ENCODE measurements around the gene AUTS2.

Gene AUTS2

DNA sequence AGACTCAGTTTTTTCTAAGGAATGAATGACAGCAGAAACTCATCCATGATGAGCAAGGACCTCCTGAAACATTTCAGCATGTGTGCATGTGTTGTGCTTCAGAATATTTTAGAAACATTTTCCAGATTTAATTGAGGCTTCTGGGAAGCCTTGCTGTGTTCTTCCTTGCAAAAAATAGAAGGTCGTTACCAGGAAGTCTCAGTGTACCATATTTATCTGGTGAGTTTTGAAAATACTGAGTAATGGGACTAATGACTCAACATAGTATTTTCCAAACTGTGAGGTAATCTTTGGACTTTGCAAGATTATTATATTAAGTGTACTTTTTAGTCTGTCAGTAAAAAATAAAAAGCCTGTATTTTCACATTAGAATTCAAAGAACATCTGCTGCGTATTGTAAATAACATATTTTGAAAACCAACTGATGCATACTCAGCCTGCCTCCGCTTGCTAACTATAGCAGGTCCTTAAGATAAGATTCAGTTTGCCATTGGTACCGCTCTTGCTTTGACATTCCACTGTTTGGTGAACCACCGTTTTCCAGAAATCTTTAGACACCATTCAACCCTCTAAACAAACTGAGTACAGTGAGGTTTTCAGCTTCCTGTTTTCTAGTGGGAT, 794.1 kb downstream of the AUTS2 start:
- DNase-seq (ENCODE audit: low read depth) = peak; percentile 70
- TF ChIP-seq, protein P1, sequence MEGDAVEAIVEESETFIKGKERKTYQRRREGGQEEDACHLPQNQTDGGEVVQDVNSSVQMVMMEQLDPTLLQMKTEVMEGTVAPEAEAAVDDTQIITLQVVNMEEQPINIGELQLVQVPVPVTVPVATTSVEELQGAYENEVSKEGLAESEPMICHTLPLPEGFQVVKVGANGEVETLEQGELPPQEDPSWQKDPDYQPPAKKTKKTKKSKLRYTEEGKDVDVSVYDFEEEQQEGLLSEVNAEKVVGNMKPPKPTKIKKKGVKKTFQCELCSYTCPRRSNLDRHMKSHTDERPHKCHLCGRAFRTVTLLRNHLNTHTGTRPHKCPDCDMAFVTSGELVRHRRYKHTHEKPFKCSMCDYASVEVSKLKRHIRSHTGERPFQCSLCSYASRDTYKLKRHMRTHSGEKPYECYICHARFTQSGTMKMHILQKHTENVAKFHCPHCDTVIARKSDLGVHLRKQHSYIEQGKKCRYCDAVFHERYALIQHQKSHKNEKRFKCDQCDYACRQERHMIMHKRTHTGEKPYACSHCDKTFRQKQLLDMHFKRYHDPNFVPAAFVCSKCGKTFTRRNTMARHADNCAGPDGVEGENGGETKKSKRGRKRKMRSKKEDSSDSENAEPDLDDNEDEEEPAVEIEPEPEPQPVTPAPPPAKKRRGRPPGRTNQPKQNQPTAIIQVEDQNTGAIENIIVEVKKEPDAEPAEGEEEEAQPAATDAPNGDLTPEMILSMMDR (conservative IDR thresholded peaks at IDR 0.05; ENCODE audit: low read length) = no peak
- no peak overlapping the region for H3K4me3 ChIP-seq (ENCODE audit: low read length)

DNA sequence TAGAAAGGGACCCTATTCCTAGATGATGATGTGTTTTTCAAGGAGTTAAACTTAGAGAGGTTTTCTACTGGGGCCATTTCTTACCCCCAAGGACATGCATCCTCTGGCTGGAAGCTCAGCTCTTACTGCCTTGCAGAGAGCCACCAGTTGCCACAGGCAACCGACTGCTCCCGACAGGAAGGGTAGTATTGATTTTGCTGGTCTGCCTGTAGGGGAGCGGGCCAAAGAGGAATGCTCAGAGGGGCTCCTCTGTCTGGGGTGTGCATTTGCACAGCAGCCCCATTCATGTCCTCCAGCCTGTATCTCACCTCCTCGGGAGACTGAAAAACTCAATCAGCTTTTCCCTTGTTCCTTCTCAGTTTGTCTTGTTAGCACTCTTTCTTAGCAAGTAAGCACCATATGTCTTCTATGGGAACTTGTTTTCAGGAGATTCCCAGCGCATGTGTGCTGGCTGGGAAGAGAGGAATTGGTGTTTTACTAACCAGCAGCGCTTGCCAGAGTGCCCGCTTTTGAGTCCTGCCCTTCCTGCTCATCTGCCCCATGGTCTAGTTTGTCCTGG, 794.7 kb downstream of the AUTS2 start:
- TF ChIP-seq, protein P1 (conservative IDR thresholded peaks at IDR 0.05; ENCODE audit: low read length) = no peak
- no peak for DNase-seq (ENCODE audit: low read depth)
- H3K4me3 ChIP-seq (ENCODE audit: low read length) = no peak overlapping the region

DNA sequence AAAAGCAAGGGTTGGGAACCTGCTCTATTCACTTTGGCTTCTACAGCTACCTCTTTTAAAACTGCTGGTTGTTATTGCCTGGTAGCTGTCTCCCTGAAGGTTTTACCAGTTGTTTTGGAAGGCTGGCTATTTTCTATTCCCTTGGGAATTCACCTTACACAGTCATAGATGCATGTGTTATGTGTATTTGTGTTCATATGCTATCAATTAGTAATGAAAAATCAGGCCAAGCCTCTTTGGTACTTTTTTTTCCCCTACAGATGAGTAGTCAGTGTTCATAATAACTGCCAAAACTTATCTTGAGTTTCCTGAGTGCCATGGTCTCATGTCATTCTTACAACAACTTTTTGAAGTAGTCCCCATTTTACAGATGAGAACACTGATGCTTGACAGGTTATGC, 795.7 kb downstream of the AUTS2 start:
- no peak overlapping the region for H3K4me3 ChIP-seq (ENCODE audit: low read length)
- TF ChIP-seq, protein P1 (conservative IDR thresholded peaks at IDR 0.05; ENCODE audit: low read length) = no peak
- peak; percentile 70 for DNase-seq (ENCODE audit: low read depth)

DNA sequence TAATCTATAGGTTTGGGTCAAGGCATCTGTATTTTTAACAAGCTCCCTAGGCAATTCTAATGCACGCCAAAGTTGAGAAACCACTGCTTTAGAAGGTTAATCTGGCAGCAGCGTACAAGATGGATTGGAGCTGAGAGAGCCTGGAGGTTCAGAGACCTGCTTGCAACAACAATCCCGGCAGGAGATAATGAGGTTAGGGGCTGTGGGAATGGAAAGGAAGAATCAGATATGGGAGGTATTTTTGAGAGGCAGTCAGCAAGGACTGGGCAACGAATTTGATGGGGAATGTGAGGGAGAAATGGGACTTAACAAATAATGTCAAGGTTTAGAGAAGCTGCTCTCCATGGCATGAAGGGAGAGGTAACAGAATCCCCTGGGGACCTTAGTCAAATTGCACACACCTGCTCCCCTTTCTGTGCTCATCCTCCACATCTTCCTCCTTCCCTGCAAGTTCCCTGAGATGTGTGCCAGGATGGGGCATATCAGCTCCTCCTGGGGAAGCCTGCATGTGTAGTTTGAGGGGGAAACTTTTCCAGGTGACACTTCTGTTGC, 802.6 kb downstream of the AUTS2 start:
- no peak overlapping the region for H3K4me3 ChIP-seq (ENCODE audit: low read length)
- no peak for DNase-seq (ENCODE audit: low read depth)
- TF ChIP-seq, protein P1 (conservative IDR thresholded peaks at IDR 0.05; ENCODE audit: low read length) = no peak

DNA sequence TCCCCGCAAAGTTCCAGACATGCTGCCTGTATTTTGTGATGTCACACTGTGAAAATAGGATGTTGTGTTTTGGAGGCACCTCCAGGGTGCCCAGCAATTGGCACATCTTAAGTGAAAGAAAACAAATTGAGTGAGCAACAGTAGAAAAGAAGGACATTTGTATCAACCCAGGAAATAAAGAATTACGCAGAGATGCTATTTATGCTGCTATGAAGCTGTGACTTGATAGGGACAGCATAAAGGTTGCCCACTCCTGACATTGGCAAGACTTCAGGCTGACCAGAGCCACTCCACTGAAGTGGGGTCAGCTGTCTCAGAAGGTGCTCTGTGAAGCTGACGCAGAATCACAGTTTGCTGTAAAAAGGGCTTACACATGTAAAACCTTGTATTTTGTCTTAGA, 803.8 kb downstream of the AUTS2 start:
- no peak overlapping the region for H3K4me3 ChIP-seq (ENCODE audit: low read length)
- TF ChIP-seq, protein P1 (conservative IDR thresholded peaks at IDR 0.05; ENCODE audit: low read length) = no peak
- DNase-seq (ENCODE audit: low read depth) = no peak

DNA sequence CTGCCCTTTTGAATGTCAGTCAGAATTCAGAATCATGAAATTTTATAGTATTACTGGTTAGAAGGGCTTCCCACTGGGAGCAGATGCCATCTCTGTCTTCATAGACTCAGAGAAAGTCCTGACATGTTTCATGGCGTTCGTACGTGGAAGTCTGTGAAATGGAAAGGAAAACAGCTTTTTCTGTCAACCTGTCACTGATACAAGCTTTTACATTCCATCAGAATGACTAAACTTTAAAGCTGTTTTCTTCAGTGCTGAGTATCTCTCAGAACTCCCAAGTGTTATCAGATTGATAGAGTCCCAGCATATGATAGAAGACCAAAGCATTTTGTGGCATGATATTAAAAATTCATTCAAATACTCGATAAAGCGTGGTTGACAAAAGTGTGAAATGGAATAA, 807.0 kb downstream of the AUTS2 start:
- TF ChIP-seq, protein P1 (conservative IDR thresholded peaks at IDR 0.05; ENCODE audit: low read length) = no peak
- H3K4me3 ChIP-seq (ENCODE audit: low read length) = no peak overlapping the region
- no peak for DNase-seq (ENCODE audit: low read depth)

All from AG10803 (cell line).